Activated CD8-positive, alpha-beta memory T cell treated with anti-CD3 and anti-CD28 coated beads for 48 hours (primary cell): ENCODE measurements around the gene ZMYND15.
"Not testable (repeated sequence)": the region's sequence is repeated elsewhere in the genome, so short reads cannot be mapped to it uniquely, and the experiment has no call there.

Experiments
- DNase-seq, 3 experiments: peaks; one replicate each; pipeline ENCODE4 v3.0.0-alpha.2; 2020; ENCODE audit warnings: low read depth in 2 of 3, low spot score in 2 of 3

ZMYND15 gene

GRCh38 chr17:4739122-4740024 is at the start of gene ZMYND15, which contains the start of gene CXCL16:
Gene ZMYND15, plus strand, starts transcription at chr17:4739833. Its CDS starts 716 bp downstream, at chr17:4740549.
Gene CXCL16, minus strand, starts transcription at chr17:4739928. Its CDS starts 589 bp downstream, at chr17:4739339.
- no peak for DNase-seq

DNA sequence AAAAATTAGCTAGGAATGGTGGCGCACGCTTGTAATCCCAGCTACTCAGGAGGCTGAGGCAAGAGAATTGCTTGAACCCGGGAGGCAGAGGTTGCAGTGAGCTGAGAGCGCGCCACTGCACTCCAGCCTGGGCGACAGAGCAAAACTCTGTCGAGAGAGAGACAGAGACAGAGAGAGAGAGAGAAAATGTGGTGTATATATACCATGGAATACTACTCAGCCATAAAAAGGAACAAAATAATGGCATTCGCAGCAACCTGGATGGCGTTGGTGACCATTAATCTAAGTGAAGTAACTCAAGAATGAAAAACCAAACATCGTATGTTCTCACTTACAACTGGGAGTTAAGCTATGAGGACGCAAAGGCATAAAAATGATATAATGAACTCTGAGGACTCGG is 49.8 kb upstream of the ZMYND15 start:
- not testable (repeated sequence) for DNase-seq

DNA sequence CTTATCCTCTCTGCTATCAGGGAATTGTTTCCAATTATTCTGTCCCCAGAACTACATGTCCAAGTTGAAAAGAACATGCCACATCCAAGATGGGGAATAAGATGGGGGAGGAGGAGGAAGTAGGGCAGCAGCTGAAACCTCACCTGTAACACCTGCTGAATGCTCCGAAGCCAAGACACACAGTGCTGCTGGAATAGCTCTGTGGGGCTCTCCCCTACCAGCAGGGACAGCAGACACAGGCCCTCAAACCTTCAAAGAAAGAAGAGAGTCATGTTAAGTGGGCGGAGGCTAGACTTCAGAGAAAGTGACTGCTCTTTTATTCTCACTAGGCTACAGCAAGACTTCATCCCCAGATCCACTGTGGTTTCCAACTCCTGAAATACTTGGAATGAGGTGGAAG is 48.9 kb upstream of the ZMYND15 start:
- no peak for DNase-seq

DNA sequence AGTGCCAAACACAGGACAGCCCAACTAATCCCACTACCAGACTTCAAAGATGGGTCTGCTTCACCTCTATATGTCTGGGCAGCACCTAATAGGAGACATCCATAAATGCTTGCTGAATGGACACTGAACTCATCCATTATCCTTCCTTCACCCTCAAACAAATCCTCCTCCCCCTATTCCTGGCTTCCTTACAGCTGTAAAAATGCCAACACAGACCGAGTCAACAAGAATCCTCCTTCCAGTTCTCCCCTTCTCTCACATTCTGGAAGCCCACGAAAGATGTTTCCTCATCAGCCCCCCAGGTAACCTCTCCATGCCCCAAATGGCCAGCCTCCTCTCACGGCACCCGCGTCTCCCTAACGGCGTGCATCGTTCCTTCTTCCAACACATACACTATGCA is 47.9 kb upstream of the ZMYND15 start:
- DNase-seq: no peak

GRCh38 chr17:4693416-4693815 is 46.2 kb upstream of the ZMYND15 start:
- no peak for DNase-seq

GRCh38 chr17:4696437-4696805 is 43.2 kb upstream of the ZMYND15 start:
- no peak for DNase-seq

- not testable (repeated sequence) for DNase-seq
Measured at GRCh38 chr17:4699401-4700056, 40.1 kb upstream of the ZMYND15 start.

GRCh38 chr17:4701116-4701515 is 38.5 kb upstream of the ZMYND15 start:
- no peak for DNase-seq

GRCh38 chr17:4703330-4703691 is 36.3 kb upstream of the ZMYND15 start:
- DNase-seq: no peak

DNA sequence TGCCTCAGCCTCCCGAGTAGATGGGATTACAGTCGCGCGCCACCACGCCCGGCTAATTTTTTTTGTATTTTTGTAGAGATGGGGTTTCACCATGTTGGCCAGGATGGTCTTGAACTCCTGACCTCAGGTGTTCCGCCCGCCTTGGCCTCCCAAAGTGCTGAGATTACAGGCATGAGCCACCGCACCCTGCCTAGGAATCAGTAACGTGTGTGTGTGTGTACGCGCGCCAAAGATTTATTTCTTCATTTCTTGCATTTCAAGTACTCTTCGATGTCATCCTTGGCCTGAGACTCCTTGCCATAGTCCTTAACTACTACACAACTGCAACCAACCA is 35.1 kb upstream of the ZMYND15 start:
- DNase-seq: not testable (repeated sequence)

DNA sequence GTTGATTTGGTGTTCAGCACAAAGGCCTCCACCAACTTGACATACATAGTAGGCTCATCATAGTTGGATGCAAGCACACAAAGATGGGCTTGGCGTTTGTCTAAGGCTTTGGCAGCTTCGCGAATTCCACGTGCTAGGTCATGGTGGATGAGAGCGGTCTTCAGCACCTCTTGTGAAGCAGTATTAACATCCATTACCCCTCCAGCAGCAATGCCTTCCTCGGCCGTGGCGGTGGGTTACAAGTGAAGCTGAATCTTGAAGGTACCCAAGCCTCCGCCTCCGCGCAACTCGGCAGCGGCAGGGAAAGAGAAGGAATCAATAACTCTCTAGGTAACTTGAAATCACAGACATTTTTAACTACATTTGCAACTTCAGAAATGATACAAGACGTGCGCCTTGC is 34.6 kb upstream of the ZMYND15 start:
- no peak for DNase-seq

GRCh38 chr17:4706121-4706520 is 33.5 kb upstream of the ZMYND15 start:
- DNase-seq: no peak

- no peak for DNase-seq
Measured at GRCh38 chr17:4708436-4708835, 31.2 kb upstream of the ZMYND15 start.

GRCh38 chr17:4709794-4710692 is 29.6 kb upstream of the ZMYND15 start, which contains the start of gene ARRB2:
Gene ARRB2, plus strand, starts transcription at chr17:4710632. Its CDS starts 90 bp downstream, at chr17:4710722.
- DNase-seq: peak; percentile 95 to 99 (median 95)

- no peak for DNase-seq
Measured at GRCh38 chr17:4710693-4711634, 28.7 kb upstream of the ZMYND15 start.

GRCh38 chr17:4711661-4712181 is 27.9 kb upstream of the ZMYND15 start:
- no peak for DNase-seq

DNA sequence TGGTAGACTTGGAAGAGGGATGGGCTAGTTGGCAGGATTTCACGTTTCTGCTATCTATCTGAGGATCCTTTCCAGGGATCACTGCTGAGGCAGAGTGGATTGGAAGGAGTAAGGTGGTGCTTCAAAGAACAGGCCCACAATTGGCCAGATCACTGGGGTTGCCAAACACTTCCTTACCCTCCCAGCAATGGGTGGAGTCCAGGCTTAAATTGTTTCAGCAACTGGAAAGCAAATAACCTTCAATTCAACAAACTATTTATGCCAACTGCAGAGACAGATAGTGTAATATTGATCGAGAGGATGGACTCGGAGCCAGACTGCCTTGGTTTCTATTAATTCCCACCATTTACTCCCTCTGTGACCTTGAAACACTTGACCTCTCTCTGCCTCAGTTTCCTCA is 27.1 kb upstream of the ZMYND15 start:
- no peak for DNase-seq

GRCh38 chr17:4714340-4715062 is 25.1 kb upstream of the ZMYND15 start:
- not testable (repeated sequence) for DNase-seq

DNA sequence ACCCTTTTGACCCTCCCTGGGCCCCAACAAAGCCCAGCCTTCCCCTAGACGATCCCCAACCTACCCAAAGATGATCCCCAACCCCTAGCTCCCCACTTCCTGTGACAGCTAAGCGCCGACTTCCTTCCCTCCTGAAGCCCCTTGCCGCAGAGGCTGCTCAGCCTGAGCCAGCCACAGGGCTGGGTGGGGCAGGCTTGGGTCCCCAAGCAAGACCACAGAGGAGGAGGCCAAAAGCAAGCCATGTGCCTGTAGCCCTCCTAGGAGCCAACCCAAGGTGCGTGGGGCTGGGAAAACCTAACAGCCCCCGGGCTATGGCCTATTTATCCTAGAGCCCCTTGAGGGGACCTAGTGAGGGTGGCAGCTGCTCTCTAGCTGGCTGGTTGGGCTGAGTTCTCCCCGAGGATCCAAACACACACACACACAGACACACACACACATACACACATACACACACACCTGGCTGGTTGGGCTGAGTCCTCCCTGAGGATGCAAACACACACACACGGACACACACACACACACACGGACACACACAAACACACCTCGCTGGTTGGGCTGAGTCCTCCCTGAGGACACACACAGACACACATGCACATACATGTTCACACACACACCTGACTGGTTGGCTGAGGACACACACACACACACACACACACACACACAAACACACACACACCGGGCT is 24.4 kb upstream of the ZMYND15 start:
- DNase-seq: no peak
